GM19324 (cell line): ENCODE measurements around the gene TMEM175.
"Not testable (repeated sequence)": the region's sequence is repeated elsewhere in the genome, so short reads cannot be mapped to it uniquely, and the experiment has no call there.

ENCODE experiments used
- ATAC-seq: cut with Tn5 transposase; IDR thresholded peaks from one replicate; pipeline ENCODE4 v1.9.1; 2021; ENCODE audit warnings: mild to moderate bottlenecking, moderate library complexity; ENCODE audit not compliant: unreplicated experiment, low FRiP score

The TMEM175 gene

DNA sequence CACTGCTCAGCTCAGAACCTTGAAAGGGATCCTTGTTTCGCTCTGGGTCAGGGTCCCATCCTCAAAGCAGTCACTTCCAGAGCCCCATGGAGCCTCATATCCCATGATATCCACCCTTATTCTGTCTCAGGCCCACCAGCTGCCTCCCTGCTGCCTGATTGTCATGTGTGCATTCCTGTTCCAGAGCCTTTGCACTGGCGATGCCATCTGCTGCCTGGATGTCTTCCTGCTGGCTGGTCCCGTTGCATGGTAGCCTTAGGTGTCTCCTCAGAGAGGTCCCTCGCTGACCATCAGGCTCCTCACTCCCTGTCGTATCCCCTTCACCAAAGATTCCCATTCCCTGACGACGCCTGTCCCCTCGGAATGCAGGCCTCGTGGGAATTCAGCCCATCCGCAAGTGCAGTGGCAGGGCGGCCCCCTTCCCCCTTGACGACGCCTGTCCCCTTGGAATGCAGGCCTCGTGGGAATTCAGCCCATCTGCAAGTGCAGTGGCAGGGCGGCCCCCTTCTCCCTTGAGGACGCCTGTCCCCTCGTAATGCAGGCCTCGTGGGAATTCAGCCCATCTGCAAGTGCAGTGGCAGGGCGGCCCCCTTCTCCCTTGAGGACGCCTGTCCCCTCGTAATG is 67.1 kb downstream of the TMEM175 start:
- ATAC-seq, result not testable (repeated sequence)

- ATAC-seq, result no peak
These were observed 67.7 kb downstream of the TMEM175 start for GRCh38 chr4:999882-1000425.

DNA sequence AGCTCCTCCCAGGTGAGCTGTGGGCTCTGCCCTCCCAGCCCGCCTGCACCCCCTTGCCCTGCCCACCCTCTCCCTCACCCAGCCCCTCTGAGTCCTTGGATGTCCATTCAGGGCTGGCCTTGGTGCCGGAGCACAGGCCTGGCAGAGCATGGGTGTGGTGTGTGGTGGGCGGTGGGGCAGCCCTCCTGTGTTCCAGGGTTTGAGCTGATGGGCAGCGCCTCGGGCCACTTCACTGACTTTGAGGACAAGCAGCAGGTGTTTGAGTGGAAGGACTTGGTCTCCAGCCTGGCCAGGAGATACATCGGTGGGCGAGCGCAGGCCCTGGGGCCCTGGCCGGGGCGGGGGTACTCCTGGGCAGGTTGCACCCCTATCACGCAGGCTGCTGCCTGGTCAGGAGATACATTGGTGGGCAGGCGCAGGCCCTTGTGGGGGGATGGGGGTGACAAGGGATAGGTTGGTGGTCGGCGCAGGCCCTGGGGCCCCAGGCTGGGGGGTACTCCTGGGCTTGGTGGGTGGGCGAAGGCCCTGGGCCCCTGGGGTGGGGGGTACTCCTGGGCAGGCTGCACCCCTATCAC is 68.5 kb downstream of the TMEM175 start:
- no peak for ATAC-seq

- no peak for ATAC-seq
These were observed 69.4 kb downstream of the TMEM175 start for GRCh38 chr4:1001561-1002130.

DNA sequence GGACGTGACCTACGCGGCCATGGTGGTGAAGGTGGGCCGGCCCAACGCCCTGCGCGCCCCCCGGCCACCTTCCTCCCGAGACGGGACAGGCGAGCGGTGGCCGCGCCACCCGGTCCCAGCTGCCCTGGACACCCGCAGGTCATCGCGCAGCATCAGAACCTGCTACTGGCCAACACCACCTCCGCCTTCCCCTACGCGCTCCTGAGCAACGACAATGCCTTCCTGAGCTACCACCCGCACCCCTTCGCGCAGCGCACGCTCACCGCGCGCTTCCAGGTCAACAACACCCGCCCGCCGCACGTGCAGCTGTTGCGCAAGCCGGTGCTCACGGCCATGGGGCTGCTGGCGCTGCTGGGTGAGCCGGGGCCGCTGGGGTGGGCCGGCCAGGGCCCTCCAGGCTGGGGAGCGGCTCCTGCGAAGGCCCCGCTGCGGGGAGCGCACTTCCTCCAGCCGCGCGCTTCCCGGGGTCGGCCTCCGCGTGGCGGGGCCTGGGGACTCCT is 69.9 kb downstream of the TMEM175 start:
- ATAC-seq, result no peak

- no peak for ATAC-seq
These were observed 70.5 kb downstream of the TMEM175 start for GRCh38 chr4:1002631-1003251.

DNA sequence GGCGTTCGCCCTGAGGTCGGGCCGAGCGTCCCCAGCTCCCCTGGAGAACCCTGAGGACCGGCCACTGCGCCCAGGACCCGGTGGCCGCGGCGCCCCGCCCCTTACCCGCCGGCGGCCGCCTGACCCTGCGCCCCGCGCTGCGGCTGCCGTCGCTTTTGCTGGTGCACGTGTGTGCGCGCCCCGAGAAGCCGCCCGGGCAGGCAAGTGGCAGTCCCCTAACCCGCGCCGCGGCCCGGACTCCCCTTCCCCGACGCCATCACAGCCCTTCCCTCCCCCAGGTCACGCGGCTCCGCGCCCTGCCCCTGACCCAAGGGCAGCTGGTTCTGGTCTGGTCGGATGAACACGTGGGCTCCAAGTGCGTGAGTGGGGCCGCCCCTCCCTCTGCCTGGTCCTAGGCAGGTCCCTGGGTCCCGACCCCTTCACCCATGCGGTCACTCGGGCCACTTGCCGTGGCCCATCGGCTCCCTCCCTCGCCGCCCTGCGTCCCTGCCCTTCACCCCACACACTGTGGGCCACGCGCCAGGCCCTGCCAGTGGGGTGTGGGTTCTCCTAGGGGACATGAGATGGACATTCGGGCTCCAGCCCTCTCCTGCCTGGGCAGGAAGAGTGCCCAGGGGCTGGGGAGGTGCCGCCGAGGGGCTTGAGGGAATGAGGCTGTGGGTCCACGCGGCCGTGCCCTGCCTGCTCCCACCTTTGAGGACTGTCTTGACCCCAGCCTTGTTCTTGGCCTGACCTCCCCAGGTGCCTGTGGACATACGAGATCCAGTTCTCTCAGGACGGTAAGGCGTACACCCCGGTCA is 71.2 kb downstream of the TMEM175 start:
- ATAC-seq, result no peak

- ATAC-seq, result no peak
These were observed 71.8 kb downstream of the TMEM175 start for GRCh38 chr4:1004071-1004418.

- no peak for ATAC-seq
These were observed 72.6 kb downstream of the TMEM175 start for GRCh38 chr4:1004557-1005485.

DNA sequence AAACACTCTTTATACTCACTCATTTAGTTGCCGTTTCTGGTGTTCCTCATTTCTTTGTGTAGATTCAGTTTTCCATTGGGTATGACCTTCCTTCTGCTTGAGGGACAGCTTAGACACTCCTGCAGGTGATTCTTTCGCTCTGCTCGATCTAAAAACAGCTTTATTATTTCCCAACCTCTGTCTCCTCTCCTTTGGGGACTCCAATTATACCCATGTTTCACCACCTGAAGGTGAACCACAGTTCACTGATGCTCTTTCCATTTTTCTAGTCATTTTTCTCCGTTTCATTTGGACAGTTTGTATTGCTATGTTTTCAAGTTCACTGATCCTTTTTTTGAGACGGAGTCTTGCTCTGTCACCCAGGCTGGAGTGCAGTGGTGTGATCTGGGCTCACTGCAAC is 74.6 kb downstream of the TMEM175 start:
- ATAC-seq, result no peak
